ENCODE results near the gene MISP3.

DNA sequence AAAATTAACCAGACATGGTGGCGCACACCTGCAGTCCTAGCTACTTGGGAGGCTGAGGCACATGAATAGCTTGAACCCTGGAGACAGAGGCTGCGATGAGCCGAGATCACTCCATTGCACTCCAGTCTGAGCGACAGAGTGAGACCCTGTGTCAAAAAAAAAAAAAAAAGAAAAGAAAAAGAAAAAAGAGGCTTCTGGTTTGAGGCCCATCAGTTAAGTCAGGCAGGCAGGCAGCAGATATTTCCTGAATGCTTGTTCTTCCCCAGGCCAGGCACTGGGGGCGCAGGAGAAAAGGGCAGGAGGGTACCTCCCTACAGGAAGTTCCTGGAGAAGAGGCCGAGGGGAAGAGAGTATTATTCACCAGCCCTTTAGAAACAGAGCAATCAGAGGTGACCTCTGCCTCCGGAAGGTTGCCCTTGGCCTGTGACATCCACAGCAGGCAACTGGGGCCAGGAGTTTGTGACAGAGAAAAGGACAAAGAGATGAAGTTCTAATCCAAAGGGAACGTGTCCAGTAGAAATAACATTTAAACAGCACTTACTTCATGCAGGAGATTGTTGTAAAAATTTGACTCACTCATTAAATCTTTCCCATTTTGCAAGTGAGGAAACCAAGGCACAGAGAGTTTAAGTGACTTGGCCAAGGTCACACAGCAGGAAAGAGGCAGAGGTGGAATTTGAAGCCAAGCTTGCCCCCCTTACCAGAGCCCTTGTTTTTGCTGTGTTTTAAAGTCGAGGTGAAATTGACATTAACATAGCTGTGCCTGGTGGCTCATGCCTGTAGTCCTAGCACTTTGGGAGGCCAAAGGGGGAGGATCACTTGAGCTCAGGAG is 49.0 kb upstream of the MISP3 start:
- TF ChIP-seq GATA2 (IDR thresholded peaks at IDR 0.05; ENCODE audit: low read depth, low read length) (no peak), GATA3 (IDR thresholded peaks at IDR 0.05; ENCODE audit: low read depth, low read length) (no peak)
